Liver (tissue), 9 donors: ENCODE results near the gene DEAF1. TPM values are rescaled to one million over a fixed set of nuclear protein-coding genes. Genes with fewer than 3 reads are reported as not detected.

Experiments used
- DNase-seq: peaks from one replicate; pipeline ENCODE4 v3.0.0-alpha.2; 2017; ENCODE audit warnings: low spot score
- H3K27ac ChIP-seq, 2 donors: one replicate each; pipeline ENCODE4 v1.7.0; 2013; ENCODE audit warnings: inconsistent platforms in 2 of 2, low read length in 2 of 2, control low read depth in 1 of 2, low read depth in 1 of 2, mild to moderate bottlenecking in 1 of 2
- H3K27me3 ChIP-seq, 4 donors: one replicate each; pipeline versions ENCODE4 v1.6.1 to v1.7.0; 2013; ENCODE audit warnings: low read length in 3 of 4, inconsistent platforms in 1 of 4, mild to moderate bottlenecking in 1 of 4, moderate library complexity in 1 of 4; ENCODE audit not compliant: control insufficient read depth in 4 of 4, insufficient read depth in 4 of 4
- H3K36me3 ChIP-seq, 4 donors: one replicate each; pipeline versions ENCODE4 v1.6.1 to v1.7.0; 2013; ENCODE audit warnings: low read length in 3 of 4, mild to moderate bottlenecking in 3 of 4, low read depth in 1 of 4, moderate library complexity in 1 of 4; ENCODE audit not compliant: control insufficient read depth in 4 of 4, insufficient read depth in 3 of 4
- H3K4me1 ChIP-seq, 4 donors: one replicate each; pipeline versions ENCODE4 v1.6.1 to v1.7.0; 2013; ENCODE audit warnings: low read length in 3 of 4, mild to moderate bottlenecking in 3 of 4, moderate library complexity in 1 of 4; ENCODE audit not compliant: control insufficient read depth in 4 of 4, insufficient read depth in 4 of 4
- H3K4me3 ChIP-seq, 3 donors: one replicate each; pipeline versions ENCODE4 v1.6.1 to v1.7.0; 2013; ENCODE audit warnings: low read length in 3 of 3, control low read depth in 1 of 3, low read depth in 1 of 3, mild to moderate bottlenecking in 1 of 3
- H3K9ac ChIP-seq, 2 donors: one replicate each; pipeline ENCODE4 v1.7.0; 2013; ENCODE audit warnings: low read length in 2 of 2, mild to moderate bottlenecking in 2 of 2, moderate library complexity in 2 of 2, control low read depth in 1 of 2, low read depth in 1 of 2
- H3K9me3 ChIP-seq, 4 donors: one replicate each; pipeline versions ENCODE4 v1.6.1 to v1.7.0; 2013; ENCODE audit warnings: low read length in 3 of 4; ENCODE audit not compliant: control insufficient read depth in 4 of 4
- EGR1 ChIP-seq, 2 donors: IDR thresholded peaks; 2 replicates each; pipeline ENCODE4 v1.6.1; 2016 to 2018; ENCODE audit warnings: antibody characterized with exemption in 2 of 2, low read depth in 2 of 2
- FOXA1 ChIP-seq: IDR thresholded peaks from 2 replicates; pipeline ENCODE4 v1.6.1; 2016; ENCODE audit warnings: antibody characterized with exemption
- FOXA2 ChIP-seq: IDR thresholded peaks from 2 replicates; pipeline ENCODE4 v1.6.1; 2016; ENCODE audit warnings: antibody characterized with exemption
- GABPA ChIP-seq, 2 donors: IDR thresholded peaks in 1 of 2; conservative IDR thresholded peaks in 1 of 2; 2 replicates each; pipeline ENCODE4 v1.6.1; 2016; ENCODE audit warnings: antibody characterized with exemption in 2 of 2, mild to moderate bottlenecking in 1 of 2, moderate library complexity in 1 of 2
- HNF4A ChIP-seq, 2 donors: conservative IDR thresholded peaks; 2 replicates each; pipeline ENCODE4 v1.6.1; 2016; ENCODE audit warnings: antibody characterized with exemption in 2 of 2, mild to moderate bottlenecking in 2 of 2
- HNF4G ChIP-seq: IDR thresholded peaks from 2 replicates; pipeline ENCODE4 v1.6.1; 2016; ENCODE audit warnings: antibody characterized with exemption
- JUND ChIP-seq, 2 donors: IDR thresholded peaks; 2 replicates each; pipeline ENCODE4 v1.6.1; 2016; ENCODE audit warnings: antibody characterized with exemption in 2 of 2
- NR2F2 ChIP-seq: IDR thresholded peaks from 2 replicates; pipeline ENCODE4 v1.6.1; 2016; ENCODE audit warnings: antibody characterized with exemption
- RAD21 ChIP-seq, 2 donors: IDR thresholded peaks; 2 replicates each; pipeline ENCODE4 v1.6.1; 2016; ENCODE audit warnings: antibody characterized with exemption in 2 of 2, mild to moderate bottlenecking in 2 of 2
- RXRA ChIP-seq, 2 donors: IDR thresholded peaks; 2 replicates each; pipeline ENCODE4 v1.6.1; 2017 to 2018; ENCODE audit warnings: antibody characterized with exemption in 2 of 2, mild to moderate bottlenecking in 1 of 2
- SP1 ChIP-seq: IDR thresholded peaks from 2 replicates; pipeline ENCODE4 v1.6.1; 2018; ENCODE audit warnings: antibody characterized with exemption, mild to moderate bottlenecking
- TAF1 ChIP-seq: conservative IDR thresholded peaks from 2 replicates; pipeline ENCODE4 v1.6.1; 2016; ENCODE audit warnings: antibody characterized with exemption, mild to moderate bottlenecking
- YY1 ChIP-seq: IDR thresholded peaks from 2 replicates; pipeline ENCODE4 v1.6.1; 2016; ENCODE audit warnings: antibody characterized with exemption, mild to moderate bottlenecking
- ZBTB33 ChIP-seq: IDR thresholded peaks from 2 replicates; pipeline ENCODE4 v1.6.1; 2016; ENCODE audit warnings: antibody characterized with exemption
- WGBS: extraction: QIAGEN DNeasy Blood & Tissue Kit; methylation state at CpG from one replicate; pipeline ENCODE4 v1.1.7; 2013; 5-methylcytosine and 5-hydroxymethylcytosine counted together
- polyA plus RNA-seq, 2 donors: library from polyadenylated mRNA; stranded (reverse) in 1 of 2; unstranded in 1 of 2; fragments of 200-250 nt in 1 of 2; fragments of >200 nt in 1 of 2; fragmentation: Nextera tagmentation in 1 of 2; extraction: Ambion mirVana in 1 of 2; gene quantifications; one replicate each; pipeline versions ENCODE4 v1.2.1 to v1.2.3, GENCODE V29; 2013 to 2015
- total RNA-seq, 2 donors: library from RNA; depleted of rRNA; stranded (reverse); fragments of >200 nt; gene quantifications; one replicate each; pipeline ENCODE4 v1.2.3, GENCODE V29; 2014
- TF ChIP-seq, protein P1 (sequence below): IDR thresholded peaks from 2 replicates; pipeline ENCODE4 v1.6.1; 2016; ENCODE audit warnings: antibody characterized with exemption
- TF ChIP-seq, protein P2 (sequence below): fragments of 150-350 bp; IDR thresholded peaks from 2 replicates; pipeline ENCODE4 v1.5.1; 2017; ENCODE audit warnings: improper control_type of control experiment, low read depth, low read length; ENCODE audit not compliant: missing input control
- TF ChIP-seq, protein P3 (sequence below): IDR thresholded peaks from 2 replicates; pipeline ENCODE4 v1.6.1; 2016; ENCODE audit warnings: antibody characterized with exemption
- TF ChIP-seq, protein P4 (sequence below): IDR thresholded peaks from 2 replicates; pipeline ENCODE4 v1.6.1; 2016; ENCODE audit warnings: antibody characterized with exemption, mild to moderate bottlenecking
- donor health status: healthy.
- donor health status: healthy.
- donor health status: healthy.
- donor health status: healthy.
- donor health status: healthy.

The DEAF1 gene
- total and polyA plus RNA-seq, 4 donors, result 7.0 to 11.4 (median 10.1) TPM

GRCh38 chr11:695538-696248 is 671 bp upstream of the DEAF1 start, which contains the start of gene TMEM80:
Gene TMEM80 (plus strand): TSS chr11:695816. CDS start chr11:695828, 12 bp downstream.
- H3K4me3 ChIP-seq, result peak within 1 kb of the TSS; percentile 48 to 87 (median 86)
- H3K9me3 ChIP-seq, result no peaks in the 10 kb centered on the region
- WGBS, result under 1% methylated on average over 101 of the region's 101 CpGs
- H3K27me3 ChIP-seq, result no peaks in the 10 kb centered on the region
- peaks cover 0 to 6% (median 0%) of the 10 kb centered on the region in 4 donors for H3K36me3 ChIP-seq
- peak; percentile 97 for DNase-seq
- peak within 1 kb of the TSS; percentile 57 to 70 for H3K9ac ChIP-seq
- H3K27ac ChIP-seq, result peak within 1 kb of the TSS; percentile 94 to 95
- peaks cover 3 to 27% (median 17%) of the 10 kb centered on the region in 4 donors for H3K4me1 ChIP-seq
- TF ChIP-seq ZBTB33 (peak; percentile 97), RAD21 (IDR thresholded peaks at IDR 0.05) (no peak), GABPA (IDR thresholded peaks at IDR 0.05 in 1 of 2, conservative IDR thresholded peaks at IDR 0.05 in 1 of 2) (no peak), EGR1 (IDR thresholded peaks at IDR 0.05; ENCODE audit: low read depth in 2 of 2) (no peak), HNF4A (conservative IDR thresholded peaks at IDR 0.05) (no peak), FOXA2 (no peak), JUND (IDR thresholded peaks at IDR 0.05) (no peak), TAF1 (no peak), HNF4G (peak; percentile 82), SP1 (no peak), YY1 (peak; percentile 87), NR2F2 (no peak), FOXA1 (no peak), RXRA (IDR thresholded peaks at IDR 0.05) (no peak)
- TF ChIP-seq, protein P1, sequence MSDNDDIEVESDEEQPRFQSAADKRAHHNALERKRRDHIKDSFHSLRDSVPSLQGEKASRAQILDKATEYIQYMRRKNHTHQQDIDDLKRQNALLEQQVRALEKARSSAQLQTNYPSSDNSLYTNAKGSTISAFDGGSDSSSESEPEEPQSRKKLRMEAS, result no peak
- TF ChIP-seq, protein P2, sequence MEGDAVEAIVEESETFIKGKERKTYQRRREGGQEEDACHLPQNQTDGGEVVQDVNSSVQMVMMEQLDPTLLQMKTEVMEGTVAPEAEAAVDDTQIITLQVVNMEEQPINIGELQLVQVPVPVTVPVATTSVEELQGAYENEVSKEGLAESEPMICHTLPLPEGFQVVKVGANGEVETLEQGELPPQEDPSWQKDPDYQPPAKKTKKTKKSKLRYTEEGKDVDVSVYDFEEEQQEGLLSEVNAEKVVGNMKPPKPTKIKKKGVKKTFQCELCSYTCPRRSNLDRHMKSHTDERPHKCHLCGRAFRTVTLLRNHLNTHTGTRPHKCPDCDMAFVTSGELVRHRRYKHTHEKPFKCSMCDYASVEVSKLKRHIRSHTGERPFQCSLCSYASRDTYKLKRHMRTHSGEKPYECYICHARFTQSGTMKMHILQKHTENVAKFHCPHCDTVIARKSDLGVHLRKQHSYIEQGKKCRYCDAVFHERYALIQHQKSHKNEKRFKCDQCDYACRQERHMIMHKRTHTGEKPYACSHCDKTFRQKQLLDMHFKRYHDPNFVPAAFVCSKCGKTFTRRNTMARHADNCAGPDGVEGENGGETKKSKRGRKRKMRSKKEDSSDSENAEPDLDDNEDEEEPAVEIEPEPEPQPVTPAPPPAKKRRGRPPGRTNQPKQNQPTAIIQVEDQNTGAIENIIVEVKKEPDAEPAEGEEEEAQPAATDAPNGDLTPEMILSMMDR, result peak; percentile 5
- TF ChIP-seq, protein P3, sequence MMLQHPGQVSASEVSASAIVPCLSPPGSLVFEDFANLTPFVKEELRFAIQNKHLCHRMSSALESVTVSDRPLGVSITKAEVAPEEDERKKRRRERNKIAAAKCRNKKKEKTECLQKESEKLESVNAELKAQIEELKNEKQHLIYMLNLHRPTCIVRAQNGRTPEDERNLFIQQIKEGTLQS, result no peak
- TF ChIP-seq, protein P4, sequence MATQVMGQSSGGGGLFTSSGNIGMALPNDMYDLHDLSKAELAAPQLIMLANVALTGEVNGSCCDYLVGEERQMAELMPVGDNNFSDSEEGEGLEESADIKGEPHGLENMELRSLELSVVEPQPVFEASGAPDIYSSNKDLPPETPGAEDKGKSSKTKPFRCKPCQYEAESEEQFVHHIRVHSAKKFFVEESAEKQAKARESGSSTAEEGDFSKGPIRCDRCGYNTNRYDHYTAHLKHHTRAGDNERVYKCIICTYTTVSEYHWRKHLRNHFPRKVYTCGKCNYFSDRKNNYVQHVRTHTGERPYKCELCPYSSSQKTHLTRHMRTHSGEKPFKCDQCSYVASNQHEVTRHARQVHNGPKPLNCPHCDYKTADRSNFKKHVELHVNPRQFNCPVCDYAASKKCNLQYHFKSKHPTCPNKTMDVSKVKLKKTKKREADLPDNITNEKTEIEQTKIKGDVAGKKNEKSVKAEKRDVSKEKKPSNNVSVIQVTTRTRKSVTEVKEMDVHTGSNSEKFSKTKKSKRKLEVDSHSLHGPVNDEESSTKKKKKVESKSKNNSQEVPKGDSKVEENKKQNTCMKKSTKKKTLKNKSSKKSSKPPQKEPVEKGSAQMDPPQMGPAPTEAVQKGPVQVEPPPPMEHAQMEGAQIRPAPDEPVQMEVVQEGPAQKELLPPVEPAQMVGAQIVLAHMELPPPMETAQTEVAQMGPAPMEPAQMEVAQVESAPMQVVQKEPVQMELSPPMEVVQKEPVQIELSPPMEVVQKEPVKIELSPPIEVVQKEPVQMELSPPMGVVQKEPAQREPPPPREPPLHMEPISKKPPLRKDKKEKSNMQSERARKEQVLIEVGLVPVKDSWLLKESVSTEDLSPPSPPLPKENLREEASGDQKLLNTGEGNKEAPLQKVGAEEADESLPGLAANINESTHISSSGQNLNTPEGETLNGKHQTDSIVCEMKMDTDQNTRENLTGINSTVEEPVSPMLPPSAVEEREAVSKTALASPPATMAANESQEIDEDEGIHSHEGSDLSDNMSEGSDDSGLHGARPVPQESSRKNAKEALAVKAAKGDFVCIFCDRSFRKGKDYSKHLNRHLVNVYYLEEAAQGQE, result no peak
